Keratinocyte (primary cell): ENCODE results near the gene TNS3. TPM values are rescaled to one million over a fixed set of nuclear protein-coding genes. Genes with fewer than 3 reads are reported as not detected.

Experiments used
- DNase-seq: peaks from one replicate; pipeline ENCODE4 v3.0.0-alpha.2; 2011; ENCODE audit warnings: low read depth, missing footprints, low spot score
- FAIRE-seq: peaks from 2 replicates; lab custom pipeline; 2011; peaks lifted over from hg19 to GRCh38; lab: Jason Lieb, UNC
- H2AFZ ChIP-seq: 2 replicates; pipeline ENCODE4 v1.6.0; 2012; ENCODE audit warnings: low read length, control low read depth, inconsistent platforms; ENCODE audit not compliant: control insufficient read depth
- H3K27ac ChIP-seq: 2 replicates; pipeline ENCODE4 v1.5.1; 2011; ENCODE audit warnings: low read length; ENCODE audit not compliant: control insufficient read depth, insufficient read depth
- H3K27me3 ChIP-seq: 3 replicates; pipeline ENCODE4 v1.6.0; 2011; ENCODE audit warnings: low read length; ENCODE audit not compliant: control insufficient read depth, insufficient read depth; ENCODE audit errors: extremely low read depth
- H3K36me3 ChIP-seq, 2 experiments: 2 replicates in 1 of 2; 3 replicates in 1 of 2; pipeline ENCODE4 v1.5.1; 2011; ENCODE audit warnings: low read length in 2 of 2, mild to moderate bottlenecking in 1 of 2; ENCODE audit not compliant: control insufficient read depth in 2 of 2, insufficient read depth in 2 of 2; ENCODE audit errors: extremely low read depth in 1 of 2
- H3K4me1 ChIP-seq: 3 replicates; pipeline ENCODE4 v1.5.1; 2011; ENCODE audit warnings: low read length; ENCODE audit not compliant: control insufficient read depth, insufficient read depth; ENCODE audit errors: extremely low read depth
- H3K4me2 ChIP-seq: 3 replicates; pipeline ENCODE4 v1.6.0; 2011; ENCODE audit warnings: low read depth, low read length; ENCODE audit not compliant: control insufficient read depth, insufficient read depth; ENCODE audit errors: extremely low read depth
- H3K4me3 ChIP-seq, 3 experiments: fragments of 200-600 bp in 1 of 3; sonication (generic) in 1 of 3; 2 replicates in 2 of 3; 3 replicates in 1 of 3; pipeline ENCODE4 v1.5.1; 2011 to 2016; ENCODE audit warnings: low read length in 3 of 3, mild to moderate bottlenecking in 3 of 3, control low read depth in 2 of 3, inconsistent platforms in 1 of 3, low read depth in 1 of 3, mixed read lengths in 1 of 3, mixed run types in 1 of 3, moderate library complexity in 1 of 3; ENCODE audit not compliant: control insufficient read depth in 2 of 3, insufficient read depth in 2 of 3; ENCODE audit errors: extremely low read depth in 1 of 3
- H3K79me2 ChIP-seq: 2 replicates; pipeline ENCODE4 v1.6.0; 2012; ENCODE audit warnings: low read length; ENCODE audit not compliant: control insufficient read depth, insufficient read depth
- H3K9ac ChIP-seq: 3 replicates; pipeline ENCODE4 v1.6.0; 2011; ENCODE audit warnings: low read length; ENCODE audit not compliant: control insufficient read depth, insufficient read depth; ENCODE audit errors: extremely low read depth
- H3K9me1 ChIP-seq: 3 replicates; pipeline ENCODE4 v1.6.0; 2011; ENCODE audit warnings: low read length; ENCODE audit not compliant: control insufficient read depth, insufficient read depth; ENCODE audit errors: extremely low read depth
- H3K9me3 ChIP-seq: 2 replicates; pipeline ENCODE4 v1.5.1; 2012; ENCODE audit warnings: low read depth, low read length; ENCODE audit not compliant: control insufficient read depth
- H4K20me1 ChIP-seq: 3 replicates; pipeline ENCODE4 v1.6.0; 2011; ENCODE audit warnings: low read length; ENCODE audit not compliant: control insufficient read depth, insufficient read depth; ENCODE audit errors: extremely low read depth
- CTCF ChIP-seq, 3 experiments: IDR thresholded peaks in 1 of 3; conservative IDR thresholded peaks in 1 of 3; optimal IDR thresholded peaks in 1 of 3; 2 replicates in 2 of 3; 3 replicates in 1 of 3; pipeline versions ENCODE3 to v1.5.1; 2011; ENCODE audit warnings: low read length in 3 of 3, mild to moderate bottlenecking in 3 of 3, moderate library complexity in 2 of 3, control low read depth in 1 of 3, inconsistent platforms in 1 of 3; ENCODE audit not compliant: insufficient read depth in 2 of 3; ENCODE audit errors: extremely low read depth in 1 of 3
- EZH2 ChIP-seq: IDR thresholded peaks from one replicate; pipeline ENCODE4 v1.6.1; 2012; ENCODE audit warnings: inconsistent platforms, mild to moderate bottlenecking, low read length, moderate library complexity
- dilution Hi-C: fragments of 300-500 bp; cut with MboI; formaldehyde crosslinking; loops from one replicate; pipeline ENCODE4 v1.7.0; 2020; ENCODE audit warnings: low sequenced_read_pairs; ENCODE audit not compliant: extremely low pct_ligation_motif_present
- polyA plus RNA-seq, 5 experiments: library from polyadenylated mRNA; depleted of rRNA in 3 of 5; stranded (reverse) in 3 of 5; stranded (forward) in 1 of 5; unstranded in 1 of 5; fragments of >200 nt; gene quantifications; 1 replicate in 1 of 5; 2 replicates in 3 of 5; 3 replicates in 1 of 5; pipeline versions ENCODE4 v1.2.1 to v1.2.3, GENCODE V29; 2011 to 2012; ENCODE audit warnings: missing spikeins in 2 of 5, low read depth in 1 of 5, low replicate concordance in 1 of 5

The TNS3 gene
- polyA plus RNA-seq, 1 donor (not counting 4 experiments of a cell fraction or from before 2014, with no cell fraction given), result 3.9 TPM

GRCh38 chr7:47322731-47323130 lies 259.2 kb downstream of the TNS3 start:
- no peak overlapping the region for H3K9ac ChIP-seq
- FAIRE-seq (no peak), DNase-seq (no peak)
- H3K27ac ChIP-seq, result no peak overlapping the region
- no peaks in the 10 kb centered on the region for H3K9me1 ChIP-seq
- no peak overlapping the region for H2AFZ ChIP-seq
- no peaks in the 10 kb centered on the region for H3K9me3 ChIP-seq
- H3K4me3 ChIP-seq, result no peak overlapping the region
- no peak overlapping the region for H3K4me2 ChIP-seq
- no peaks in the 10 kb centered on the region for H3K79me2 ChIP-seq
- no peaks in the 10 kb centered on the region for H3K36me3 ChIP-seq
- no peaks in the 10 kb centered on the region for H3K27me3 ChIP-seq
- H3K4me1 ChIP-seq, result peaks cover 18% of the 10 kb centered on the region
- dilution Hi-C loops, result no loop called here
- no peaks in the 10 kb centered on the region for H4K20me1 ChIP-seq
- TF ChIP-seq EZH2, result no peak

GRCh38 chr7:47320296-47320695 lies 261.6 kb downstream of the TNS3 start:
- no peaks in the 10 kb centered on the region for H3K79me2 ChIP-seq
- TF ChIP-seq CTCF (optimal IDR thresholded peaks at IDR 0.05 in 1 of 3, IDR thresholded peaks at IDR 0.05 in 1 of 3, conservative IDR thresholded peaks at IDR 0.05 in 1 of 3; ENCODE audit: extremely low read depth in 1 of 3, insufficient read depth in 2 of 3, low read length in 3 of 3) (no peak), EZH2 (no peak)
- H3K4me1 ChIP-seq, result no peaks in the 10 kb centered on the region
- no peak overlapping the region for H3K4me2 ChIP-seq
- no peaks in the 10 kb centered on the region for H3K36me3 ChIP-seq
- FAIRE-seq (no peak), DNase-seq (no peak)
- no peaks in the 10 kb centered on the region for H3K9me1 ChIP-seq
- H3K9me3 ChIP-seq, result no peaks in the 10 kb centered on the region
- H2AFZ ChIP-seq, result no peak overlapping the region
- no peaks in the 10 kb centered on the region for H4K20me1 ChIP-seq
- dilution Hi-C loops, result no loop called here
- no peak overlapping the region for H3K4me3 ChIP-seq
- H3K9ac ChIP-seq, result no peak overlapping the region
- no peak overlapping the region for H3K27ac ChIP-seq
- H3K27me3 ChIP-seq, result no peaks in the 10 kb centered on the region
